Measurements from ENCODE around the gene TKTL1. TPM values are rescaled to one million over a fixed set of nuclear protein-coding genes. Genes with fewer than 3 reads are reported as not detected.
"Not testable (repeated sequence)": the region's sequence is repeated elsewhere in the genome, so short reads cannot be mapped to it uniquely, and the experiment has no call there.

TKTL1 gene
- total RNA-seq, 1 experiment from 2014 or later = not detected

GRCh38 chrX:154343620-154344019, 48.0 kb downstream of the TKTL1 start:
- H3K27ac ChIP-seq (ENCODE audit: low read depth, low read length, poor library complexity, severe bottlenecking); POLR2A ChIA-PET (ENCODE audit: low non-redundant PET); H3K4me1 ChIP-seq (ENCODE audit: insufficient read depth, low read length, poor library complexity, severe bottlenecking); H3K27me3 ChIP-seq (replicated peaks; ENCODE audit: insufficient read depth, low read depth, low read length, poor library complexity); H3K36me3 ChIP-seq (ENCODE audit: insufficient read depth, low read length, poor library complexity, severe bottlenecking); H3K9me3 ChIP-seq (ENCODE audit: low read depth, low read length, poor library complexity, severe bottlenecking); H3K4me3 ChIP-seq (ENCODE audit: low read depth, low read length, poor library complexity, severe bottlenecking); BruUV-seq (replicated peaks); DNase-seq (ENCODE audit: low spot score); CTCF ChIA-PET; intact Hi-C loops (cut with micrococcal nuclease; ENCODE audit: unreplicated experiment): not testable (repeated sequence)

GRCh38 chrX:154348114-154348531, 52.5 kb downstream of the TKTL1 start:
- Histone ChIP-seq H3K4me3 (ENCODE audit: low read depth, low read length, poor library complexity, severe bottlenecking) (no peak overlapping the region), H3K9me3 (ENCODE audit: low read depth, low read length, poor library complexity, severe bottlenecking) (no peaks in the 10 kb centered on the region), H3K27me3 (replicated peaks; ENCODE audit: insufficient read depth, low read depth, low read length, poor library complexity) (no peaks in the 10 kb centered on the region), H3K4me1 (ENCODE audit: insufficient read depth, low read length, poor library complexity, severe bottlenecking) (no peaks in the 10 kb centered on the region), H3K36me3 (ENCODE audit: insufficient read depth, low read length, poor library complexity, severe bottlenecking) (peaks cover 41% of the 10 kb centered on the region), H3K27ac (ENCODE audit: low read depth, low read length, poor library complexity, severe bottlenecking) (no peak overlapping the region)
- BruUV-seq (replicated peaks) = no TSS peak
- intact Hi-C loops (cut with micrococcal nuclease; ENCODE audit: unreplicated experiment) = no loop called here
- DNase-seq (ENCODE audit: low spot score) = no peak
- TF ChIP-seq CTCF (conservative IDR thresholded peaks at IDR 0.05; ENCODE audit: low read depth, low read length) = no peak
- ChIA-PET POLR2A (ENCODE audit: low non-redundant PET) (no interaction called here), CTCF (no interaction called here)

GRCh38 chrX:154348646-154349358, 53.2 kb downstream of the TKTL1 start:
- Histone ChIP-seq H3K4me3 (ENCODE audit: low read depth, low read length, poor library complexity, severe bottlenecking) (no peak overlapping the region), H3K36me3 (ENCODE audit: insufficient read depth, low read length, poor library complexity, severe bottlenecking) (peaks cover 48% of the 10 kb centered on the region), H3K27me3 (replicated peaks; ENCODE audit: insufficient read depth, low read depth, low read length, poor library complexity) (no peaks in the 10 kb centered on the region), H3K9me3 (ENCODE audit: low read depth, low read length, poor library complexity, severe bottlenecking) (no peaks in the 10 kb centered on the region), H3K4me1 (ENCODE audit: insufficient read depth, low read length, poor library complexity, severe bottlenecking) (no peaks in the 10 kb centered on the region), H3K27ac (ENCODE audit: low read depth, low read length, poor library complexity, severe bottlenecking) (no peak overlapping the region)
- ChIA-PET POLR2A (ENCODE audit: low non-redundant PET) (no interaction called here), CTCF (no interaction called here)
- intact Hi-C loops (cut with micrococcal nuclease; ENCODE audit: unreplicated experiment) = no loop called here
- TSS peak; percentile 65 for BruUV-seq (replicated peaks)
- TF ChIP-seq CTCF (conservative IDR thresholded peaks at IDR 0.05; ENCODE audit: low read depth, low read length) (no peak), EZH2 (IDR thresholded peaks at IDR 0.05; ENCODE audit: borderline replicate concordance, low read depth, low read length, poor library complexity, severe bottlenecking) (no peak)
- DNase-seq (ENCODE audit: low spot score) = no peak

GRCh38 chrX:154349359-154349935, 53.9 kb downstream of the TKTL1 start:
- Histone ChIP-seq H3K27me3 (replicated peaks; ENCODE audit: insufficient read depth, low read depth, low read length, poor library complexity) (no peaks in the 10 kb centered on the region), H3K9me3 (ENCODE audit: low read depth, low read length, poor library complexity, severe bottlenecking) (no peaks in the 10 kb centered on the region), H3K36me3 (ENCODE audit: insufficient read depth, low read length, poor library complexity, severe bottlenecking) (peaks cover 54% of the 10 kb centered on the region), H3K4me3 (ENCODE audit: low read depth, low read length, poor library complexity, severe bottlenecking) (no peak overlapping the region), H3K4me1 (ENCODE audit: insufficient read depth, low read length, poor library complexity, severe bottlenecking) (no peaks in the 10 kb centered on the region), H3K27ac (ENCODE audit: low read depth, low read length, poor library complexity, severe bottlenecking) (no peak overlapping the region)
- ChIA-PET CTCF (no interaction called here), POLR2A (ENCODE audit: low non-redundant PET) (no interaction called here)
- TF ChIP-seq EZH2 (IDR thresholded peaks at IDR 0.05; ENCODE audit: borderline replicate concordance, low read depth, low read length, poor library complexity, severe bottlenecking) (no peak), CTCF (conservative IDR thresholded peaks at IDR 0.05; ENCODE audit: low read depth, low read length) (no peak)
- DNase-seq (ENCODE audit: low spot score) = no peak
- BruUV-seq (replicated peaks) = no TSS peak
- intact Hi-C loops (cut with micrococcal nuclease; ENCODE audit: unreplicated experiment) = no loop called here

All from A673 (cell line).